ENCODE results near the gene GUCY1B1. TPM values are rescaled to one million over a fixed set of nuclear protein-coding genes. Genes with fewer than 3 reads are reported as not detected.

The GUCY1B1 gene
- total and polyA plus RNA-seq, 12 donors: 10.7 to 29.9 (median 17.1) TPM

DNA sequence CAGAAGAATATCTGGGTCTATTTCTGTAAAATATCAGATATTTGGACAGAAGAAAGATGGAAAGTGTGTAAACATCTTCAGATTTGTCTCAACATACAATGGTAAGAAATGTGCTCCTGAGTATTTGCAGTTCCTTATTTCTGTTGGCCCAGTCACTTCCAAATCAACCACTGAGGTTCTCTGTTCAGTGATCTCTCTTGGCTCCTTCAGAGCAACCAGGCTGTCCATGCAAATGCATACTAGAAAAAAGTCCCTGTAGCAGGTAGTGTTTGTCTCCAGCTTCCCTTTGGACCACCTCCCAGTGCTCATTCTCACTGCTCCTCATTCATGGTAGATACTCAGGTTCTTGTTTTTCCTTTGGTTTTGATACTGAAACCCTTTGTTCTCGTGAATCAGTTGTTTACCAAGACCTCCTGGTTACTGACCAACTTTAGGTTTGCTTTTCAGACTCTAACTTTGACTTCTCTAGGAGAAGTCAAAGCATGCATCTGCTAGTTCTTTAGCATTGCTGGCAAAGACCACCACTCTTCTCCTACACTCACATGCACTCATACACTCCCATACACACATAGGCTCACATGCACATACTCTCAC lies 78.5 kb downstream of the GUCY1B1 start:
- no peak for ATAC-seq
- 53 to 77% methylated on average over 1 of the region's 1 CpG for WGBS, 2 donors
- Histone ChIP-seq H3K4me1 (no peaks in the 10 kb centered on the region), H3K9me3 (no peaks in the 10 kb centered on the region), H3K36me3 (no peaks in the 10 kb centered on the region), H3K27me3 (no peaks in the 10 kb centered on the region), H3K4me3 (no peak overlapping the region), H3K27ac (no peak overlapping the region)
- DNase-seq: no peak
- intact Hi-C loops (cut with DNase I): no loop called here
- TF ChIP-seq CTCF (IDR thresholded peaks at IDR 0.05): no peak

GRCh38 chr4:155842080-155842479 lies 83.3 kb downstream of the GUCY1B1 start:
- intact Hi-C loops (cut with DNase I): no loop called here
- Histone ChIP-seq H3K9me3 (peaks cover 0 to 3% (median 0%) of the 10 kb centered on the region in 11 donors), H3K4me1 (no peaks in the 10 kb centered on the region), H3K27me3 (no peaks in the 10 kb centered on the region), H3K4me3 (no peak overlapping the region), H3K36me3 (no peaks in the 10 kb centered on the region), H3K27ac (no peak overlapping the region)
- TF ChIP-seq CTCF (IDR thresholded peaks at IDR 0.05): no peak
- DNase-seq (no peak), ATAC-seq (no peak)

- no peak for TF ChIP-seq CTCF (IDR thresholded peaks at IDR 0.05)
- intact Hi-C loops (cut with DNase I): no loop called here
- Histone ChIP-seq H3K4me3 (no peak overlapping the region), H3K9me3 (peaks cover 0 to 22% (median 0%) of the 10 kb centered on the region in 11 donors), H3K36me3 (no peaks in the 10 kb centered on the region), H3K27ac (no peak overlapping the region), H3K4me1 (no peaks in the 10 kb centered on the region), H3K27me3 (no peaks in the 10 kb centered on the region)
- ATAC-seq (no peak), DNase-seq (no peak)
These were observed 88.1 kb downstream of the GUCY1B1 start for GRCh38 chr4:155846929-155847328.

DNA sequence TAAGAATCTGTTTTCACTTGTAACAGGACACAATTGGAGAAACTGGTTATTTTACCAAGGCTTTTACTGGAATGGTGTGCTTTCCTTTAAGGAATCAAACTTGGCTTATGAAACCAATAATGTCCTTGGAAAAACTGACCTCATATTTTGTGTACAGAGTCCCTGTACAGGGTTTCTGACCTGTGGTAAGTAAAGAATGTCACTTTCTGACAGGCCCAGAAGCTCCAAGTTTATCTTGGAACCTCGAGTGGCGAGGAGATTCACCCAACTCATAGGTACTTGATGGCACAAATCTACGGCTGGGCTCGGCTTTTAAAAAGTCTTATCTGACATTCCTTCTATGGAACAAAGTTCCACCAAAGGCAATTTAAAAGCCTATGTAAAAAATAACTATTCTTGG lies 90.2 kb downstream of the GUCY1B1 start:
- peaks cover 0 to 22% (median 0%) of the 10 kb centered on the region in 11 donors for H3K9me3 ChIP-seq
- 68 to 79% methylated on average over 4 of the region's 4 CpGs for WGBS, 2 donors

More for the DNA sequence above, 90.2 kb downstream of the GUCY1B1 start:
- no peak for TF ChIP-seq CTCF (IDR thresholded peaks at IDR 0.05)
- Histone ChIP-seq H3K27ac (no peak overlapping the region), H3K4me3 (no peak overlapping the region), H3K27me3 (no peaks in the 10 kb centered on the region), H3K36me3 (no peaks in the 10 kb centered on the region), H3K4me1 (no peaks in the 10 kb centered on the region)
- ATAC-seq (no peak), DNase-seq (no peak)
- intact Hi-C loops (cut with DNase I): no loop called here
